ENCODE data around the gene DNAJC11.

Gene DNAJC11

DNA sequence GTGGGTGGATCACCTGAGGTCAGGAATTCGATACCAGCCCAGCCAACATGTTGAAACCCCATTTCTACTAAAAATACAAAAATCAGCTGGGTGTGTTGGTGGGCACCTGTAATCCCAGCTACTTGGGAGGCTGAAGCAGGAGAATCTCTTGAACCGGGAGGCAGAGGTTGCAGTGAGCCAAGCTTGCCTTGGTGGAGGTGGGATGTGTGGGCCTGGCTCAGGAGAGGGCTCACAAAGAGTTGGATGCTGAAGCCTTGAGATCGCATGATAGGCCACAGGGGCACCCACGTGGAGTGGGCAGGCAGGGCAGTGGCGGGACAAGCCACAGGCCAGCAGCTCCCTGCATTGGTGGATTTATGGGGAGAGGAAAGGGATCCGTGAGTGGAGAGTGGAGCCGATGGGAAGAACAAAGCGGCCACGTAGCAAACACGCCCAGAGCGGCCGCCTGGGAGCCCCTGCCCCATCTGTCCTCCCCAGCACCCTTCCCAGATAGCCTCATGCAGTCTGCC, 72.6 kb downstream of the DNAJC11 start:
- ATAC-seq = no peak
- no peak for TF ChIP-seq ZNF565 (CRISPR knock-in tag; conservative IDR thresholded peaks at IDR 0.05; ENCODE audit: low read depth)
- TF ChIP-seq PPARA (CRISPR knock-in tag; IDR thresholded peaks at IDR 0.05; ENCODE audit: borderline replicate concordance) = no peak
- no peak for TF ChIP-seq POU6F1 (CRISPR knock-in tag; IDR thresholded peaks at IDR 0.05; ENCODE audit: borderline replicate concordance, low read depth)
- no peak for TF ChIP-seq TOX (CRISPR knock-in tag; IDR thresholded peaks at IDR 0.05; ENCODE audit: borderline replicate concordance)

GRCh38 chr1:6627841-6628545, 73.6 kb downstream of the DNAJC11 start:
- no peak for TF ChIP-seq TCF4 (CRISPR knock-in tag; IDR thresholded peaks at IDR 0.05; ENCODE audit: borderline replicate concordance)
- no peak for TF ChIP-seq ZNF8 (CRISPR knock-in tag; IDR thresholded peaks at IDR 0.05)
- no peak for TF ChIP-seq ZFP3 (CRISPR knock-in tag; IDR thresholded peaks at IDR 0.05)
- TF ChIP-seq ESRRG (CRISPR knock-in tag; IDR thresholded peaks at IDR 0.05) = no peak
- no peak for TF ChIP-seq GLIS3 (CRISPR knock-in tag; IDR thresholded peaks at IDR 0.05)
- no peak for TF ChIP-seq CSRNP3 (CRISPR knock-in tag; IDR thresholded peaks at IDR 0.05)
- no peak for TF ChIP-seq TOX (CRISPR knock-in tag; IDR thresholded peaks at IDR 0.05; ENCODE audit: borderline replicate concordance)
- no peak for TF ChIP-seq ZNF70 (CRISPR knock-in tag; IDR thresholded peaks at IDR 0.05)
- TF ChIP-seq SNAI2 (CRISPR knock-in tag; IDR thresholded peaks at IDR 0.05) = no peak
- TF ChIP-seq OSR1 (CRISPR knock-in tag; IDR thresholded peaks at IDR 0.05) = no peak
- no peak for TF ChIP-seq PPARA (CRISPR knock-in tag; IDR thresholded peaks at IDR 0.05; ENCODE audit: borderline replicate concordance)
- TF ChIP-seq ZFP30 (CRISPR knock-in tag; IDR thresholded peaks at IDR 0.05) = no peak
- no peak for TF ChIP-seq ARNTL (CRISPR knock-in tag; IDR thresholded peaks at IDR 0.05; ENCODE audit: borderline replicate concordance, low read depth)
- TF ChIP-seq CREB5 (CRISPR knock-in tag; IDR thresholded peaks at IDR 0.05; ENCODE audit: low read depth) = no peak
- TF ChIP-seq RARB (CRISPR knock-in tag; IDR thresholded peaks at IDR 0.05) = no peak
- no peak for TF ChIP-seq PATZ1 (CRISPR knock-in tag; IDR thresholded peaks at IDR 0.05; ENCODE audit: borderline replicate concordance)
- TF ChIP-seq ISL1 (CRISPR knock-in tag; IDR thresholded peaks at IDR 0.05) = no peak
- TF ChIP-seq, protein P1, sequence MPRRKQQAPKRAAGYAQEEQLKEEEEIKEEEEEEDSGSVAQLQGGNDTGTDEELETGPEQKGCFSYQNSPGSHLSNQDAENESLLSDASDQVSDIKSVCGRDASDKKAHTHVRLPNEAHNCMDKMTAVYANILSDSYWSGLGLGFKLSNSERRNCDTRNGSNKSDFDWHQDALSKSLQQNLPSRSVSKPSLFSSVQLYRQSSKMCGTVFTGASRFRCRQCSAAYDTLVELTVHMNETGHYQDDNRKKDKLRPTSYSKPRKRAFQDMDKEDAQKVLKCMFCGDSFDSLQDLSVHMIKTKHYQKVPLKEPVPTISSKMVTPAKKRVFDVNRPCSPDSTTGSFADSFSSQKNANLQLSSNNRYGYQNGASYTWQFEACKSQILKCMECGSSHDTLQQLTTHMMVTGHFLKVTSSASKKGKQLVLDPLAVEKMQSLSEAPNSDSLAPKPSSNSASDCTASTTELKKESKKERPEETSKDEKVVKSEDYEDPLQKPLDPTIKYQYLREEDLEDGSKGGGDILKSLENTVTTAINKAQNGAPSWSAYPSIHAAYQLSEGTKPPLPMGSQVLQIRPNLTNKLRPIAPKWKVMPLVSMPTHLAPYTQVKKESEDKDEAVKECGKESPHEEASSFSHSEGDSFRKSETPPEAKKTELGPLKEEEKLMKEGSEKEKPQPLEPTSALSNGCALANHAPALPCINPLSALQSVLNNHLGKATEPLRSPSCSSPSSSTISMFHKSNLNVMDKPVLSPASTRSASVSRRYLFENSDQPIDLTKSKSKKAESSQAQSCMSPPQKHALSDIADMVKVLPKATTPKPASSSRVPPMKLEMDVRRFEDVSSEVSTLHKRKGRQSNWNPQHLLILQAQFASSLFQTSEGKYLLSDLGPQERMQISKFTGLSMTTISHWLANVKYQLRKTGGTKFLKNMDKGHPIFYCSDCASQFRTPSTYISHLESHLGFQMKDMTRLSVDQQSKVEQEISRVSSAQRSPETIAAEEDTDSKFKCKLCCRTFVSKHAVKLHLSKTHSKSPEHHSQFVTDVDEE (CRISPR knock-in tag; IDR thresholded peaks at IDR 0.05) = no peak
- no peak for TF ChIP-seq ZNF565 (CRISPR knock-in tag; conservative IDR thresholded peaks at IDR 0.05; ENCODE audit: low read depth)
- no peak for ATAC-seq

GRCh38 chr1:6627031-6627430, 74.6 kb downstream of the DNAJC11 start:
- ATAC-seq = no peak
- TF ChIP-seq ZFP3 (CRISPR knock-in tag; IDR thresholded peaks at IDR 0.05) (no peak), PATZ1 (CRISPR knock-in tag; IDR thresholded peaks at IDR 0.05; ENCODE audit: borderline replicate concordance) (no peak), TOX (CRISPR knock-in tag; IDR thresholded peaks at IDR 0.05; ENCODE audit: borderline replicate concordance) (no peak), ESRRG (CRISPR knock-in tag; IDR thresholded peaks at IDR 0.05) (no peak), OSR1 (CRISPR knock-in tag; IDR thresholded peaks at IDR 0.05) (no peak), ZFP30 (CRISPR knock-in tag; IDR thresholded peaks at IDR 0.05) (no peak), CREB5 (CRISPR knock-in tag; IDR thresholded peaks at IDR 0.05; ENCODE audit: low read depth) (no peak), SNAI2 (CRISPR knock-in tag; IDR thresholded peaks at IDR 0.05) (no peak), ISL1 (CRISPR knock-in tag; IDR thresholded peaks at IDR 0.05) (no peak)
- TF ChIP-seq, protein P1 (CRISPR knock-in tag; IDR thresholded peaks at IDR 0.05) = no peak
